GM12875 (cell line): ENCODE results near the gene CRYBG2.
"Not testable (repeated sequence)": the region's sequence is repeated elsewhere in the genome, so short reads cannot be mapped to it uniquely, and the experiment has no call there.

Source experiments
- H3K4me3 ChIP-seq: one replicate; pipeline ENCODE4 v1.5.1; 2011; ENCODE audit warnings: low read depth, low read length, control low read depth
- CTCF ChIP-seq: IDR thresholded peaks from 2 replicates; pipeline ENCODE4 v1.5.1; 2011; ENCODE audit warnings: low read depth, mild to moderate bottlenecking, control low read depth, inconsistent platforms, low read length, moderate library complexity, borderline replicate concordance; ENCODE audit not compliant: insufficient read depth

CRYBG2 gene

GRCh38 chr1:26296340-26297056 is 57.4 kb downstream of the CRYBG2 start:
- TF ChIP-seq CTCF = no peak
- no peak overlapping the region for H3K4me3 ChIP-seq

GRCh38 chr1:26295194-26296138 is 58.5 kb downstream of the CRYBG2 start:
- H3K4me3 ChIP-seq = no peak overlapping the region
- TF ChIP-seq CTCF = no peak

GRCh38 chr1:26293911-26294463 is 59.9 kb downstream of the CRYBG2 start:
- no peak for TF ChIP-seq CTCF

GRCh38 chr1:26292735-26293134 is 61.2 kb downstream of the CRYBG2 start:
- not testable (repeated sequence) for H3K4me3 ChIP-seq

More at GRCh38 chr1:26293911-26294463, 59.9 kb downstream of the CRYBG2 start:
- no peak overlapping the region for H3K4me3 ChIP-seq

- TF ChIP-seq CTCF = no peak
- no peak overlapping the region for H3K4me3 ChIP-seq
Observed at GRCh38 chr1:26291939-26292338, 62.0 kb downstream of the CRYBG2 start.

GRCh38 chr1:26291433-26291832 is 62.5 kb downstream of the CRYBG2 start:
- no peak overlapping the region for H3K4me3 ChIP-seq
- TF ChIP-seq CTCF = no peak

GRCh38 chr1:26290882-26291261 is 63.1 kb downstream of the CRYBG2 start:
- no peak for TF ChIP-seq CTCF
- H3K4me3 ChIP-seq = no peak overlapping the region
